GM21447 (cell line): ENCODE measurements around the gene COL6A1.

Experiments used
- ATAC-seq: cut with Tn5 transposase; IDR thresholded peaks from one replicate; pipeline ENCODE4 v1.9.1; 2021; ENCODE audit not compliant: unreplicated experiment

The COL6A1 gene

DNA sequence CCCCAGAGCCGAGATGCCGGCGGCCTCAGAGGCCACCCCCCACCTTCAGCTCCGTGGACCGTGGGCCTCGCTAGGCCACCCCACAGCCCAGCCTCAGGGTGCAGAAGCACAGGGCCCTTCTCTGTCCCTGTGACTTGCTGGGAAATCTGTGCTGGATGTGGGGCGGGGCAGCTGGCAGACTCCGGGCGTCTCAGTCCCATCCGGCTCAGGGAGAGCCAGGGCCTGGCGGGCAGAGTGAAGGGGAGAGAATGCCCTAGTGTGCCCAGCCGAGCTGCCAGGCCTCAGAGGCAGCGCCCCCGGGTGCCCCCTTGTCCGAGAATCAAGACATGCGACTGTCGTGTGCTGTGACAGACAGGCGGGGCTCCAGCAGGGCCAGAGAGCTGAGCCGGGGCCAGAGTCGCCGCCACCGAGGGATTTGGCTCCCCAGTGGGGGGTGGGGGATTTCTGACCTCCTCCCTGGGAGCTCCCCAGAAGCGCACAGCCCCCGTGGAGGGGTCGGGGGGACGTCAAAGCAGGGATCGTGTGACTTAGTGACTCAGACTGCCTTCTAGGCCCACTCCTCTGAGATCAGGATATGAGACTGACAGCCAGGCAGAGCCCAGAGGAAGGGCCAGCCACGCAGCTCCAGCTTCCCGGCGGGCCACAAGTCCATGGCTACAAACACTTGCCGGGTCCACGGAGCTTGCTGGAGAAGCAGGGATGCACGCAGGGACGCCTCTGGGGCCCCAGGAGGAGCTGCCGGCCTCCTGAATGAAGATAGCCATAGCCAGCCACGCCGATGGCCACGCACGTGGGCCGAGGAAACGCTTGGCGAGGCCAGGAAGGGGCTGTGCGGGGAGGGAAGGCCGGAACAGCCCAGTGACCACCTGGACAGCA lies 11.9 kb downstream of the COL6A1 start:
- ATAC-seq: no peak

DNA sequence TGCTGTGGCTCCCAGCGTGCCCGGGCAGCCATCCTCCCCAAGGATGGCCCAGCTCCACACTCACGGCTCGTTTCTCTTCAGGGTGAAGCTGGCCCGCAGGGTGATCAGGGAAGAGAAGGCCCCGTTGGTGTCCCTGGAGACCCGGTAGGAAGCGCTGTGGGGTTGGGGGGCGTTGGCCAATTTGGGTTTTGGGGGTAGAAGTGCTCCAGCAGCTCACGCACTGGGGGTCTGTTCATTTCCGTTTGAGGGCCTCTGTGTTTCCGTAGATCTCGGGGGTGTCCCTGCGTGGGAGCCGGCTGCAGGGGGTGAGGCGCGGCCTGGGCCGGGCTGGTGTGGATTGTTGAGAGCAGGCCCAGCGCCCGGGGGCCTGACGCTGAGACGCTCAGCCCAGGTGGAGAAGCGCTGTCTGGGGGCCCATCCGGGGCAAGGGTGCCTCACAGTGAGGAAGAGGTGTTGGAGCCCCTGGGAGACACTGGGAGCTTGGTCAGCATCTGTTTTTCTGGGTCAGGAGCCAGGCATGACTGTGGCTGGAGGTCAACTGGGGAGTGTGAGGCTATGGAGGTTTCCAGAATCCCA lies 12.6 kb downstream of the COL6A1 start:
- ATAC-seq: no peak

DNA sequence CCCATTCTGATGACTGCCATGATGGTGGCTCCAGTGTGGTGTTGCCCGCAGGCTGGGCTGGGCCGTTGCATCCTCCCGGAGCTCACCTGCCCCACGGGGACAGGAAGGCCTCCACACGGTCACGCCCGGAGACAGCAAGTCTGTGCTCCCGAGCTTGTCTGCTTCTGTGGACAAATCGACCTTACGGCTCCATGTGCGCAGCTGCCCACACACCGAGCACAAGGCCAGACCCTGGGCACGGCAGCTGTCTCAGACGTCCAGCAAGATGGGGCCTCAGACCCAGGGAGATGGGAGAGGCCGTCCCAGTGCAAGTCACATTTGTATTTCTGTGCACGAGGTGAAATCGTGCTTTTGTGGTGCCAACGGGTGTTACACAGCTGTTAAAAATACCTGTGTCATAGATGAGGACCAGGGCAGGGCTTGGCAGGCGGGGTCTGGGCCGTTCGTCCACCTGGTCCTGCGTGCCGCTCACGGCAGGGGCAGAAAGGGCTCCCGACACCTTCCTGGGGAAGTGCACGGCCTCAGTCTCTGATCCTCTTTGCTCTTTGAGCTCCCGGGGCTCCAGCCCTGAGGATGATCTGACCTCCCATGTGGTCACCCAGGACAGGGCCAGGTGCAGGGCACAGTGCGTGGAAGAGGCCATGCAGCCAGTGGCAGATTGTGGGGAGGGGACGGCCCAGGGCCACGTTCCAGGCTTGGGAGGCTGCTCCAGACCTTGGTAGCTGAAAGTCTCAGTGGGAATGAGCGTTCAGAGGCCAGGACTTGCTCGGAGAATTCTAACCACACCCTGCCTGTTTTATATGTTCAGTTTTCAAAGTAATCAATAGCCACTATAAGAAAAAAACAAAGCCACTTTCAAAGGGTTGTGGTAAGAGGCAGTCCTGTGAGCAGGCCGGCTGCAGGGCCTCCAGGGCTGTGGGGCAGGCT lies 13.5 kb downstream of the COL6A1 start:
- no peak for ATAC-seq

DNA sequence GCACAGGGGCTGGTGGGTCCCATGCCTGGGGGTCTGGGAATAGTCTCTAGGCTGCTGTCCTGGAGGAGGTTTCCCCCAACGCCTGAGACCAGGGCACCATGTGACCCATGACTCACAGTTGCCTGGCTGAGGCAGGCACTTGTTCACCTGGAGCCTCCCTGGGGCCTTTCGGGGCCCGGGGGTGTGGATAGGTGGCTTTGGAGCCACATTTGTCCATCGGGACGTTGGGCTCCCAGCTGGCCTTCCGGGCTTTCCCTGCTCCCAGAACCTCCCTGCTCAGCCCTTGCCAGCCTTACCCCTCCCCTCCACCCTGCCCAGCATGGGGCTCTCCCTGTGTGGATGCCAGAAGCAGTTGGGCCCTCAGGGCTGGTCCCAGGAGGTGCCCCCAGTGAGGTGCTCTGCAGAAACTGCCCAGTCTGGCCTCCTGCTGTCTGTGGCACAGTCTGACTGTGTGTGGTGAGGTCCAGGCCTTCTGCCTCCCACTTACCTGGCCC lies 14.2 kb downstream of the COL6A1 start:
- no peak for ATAC-seq

DNA sequence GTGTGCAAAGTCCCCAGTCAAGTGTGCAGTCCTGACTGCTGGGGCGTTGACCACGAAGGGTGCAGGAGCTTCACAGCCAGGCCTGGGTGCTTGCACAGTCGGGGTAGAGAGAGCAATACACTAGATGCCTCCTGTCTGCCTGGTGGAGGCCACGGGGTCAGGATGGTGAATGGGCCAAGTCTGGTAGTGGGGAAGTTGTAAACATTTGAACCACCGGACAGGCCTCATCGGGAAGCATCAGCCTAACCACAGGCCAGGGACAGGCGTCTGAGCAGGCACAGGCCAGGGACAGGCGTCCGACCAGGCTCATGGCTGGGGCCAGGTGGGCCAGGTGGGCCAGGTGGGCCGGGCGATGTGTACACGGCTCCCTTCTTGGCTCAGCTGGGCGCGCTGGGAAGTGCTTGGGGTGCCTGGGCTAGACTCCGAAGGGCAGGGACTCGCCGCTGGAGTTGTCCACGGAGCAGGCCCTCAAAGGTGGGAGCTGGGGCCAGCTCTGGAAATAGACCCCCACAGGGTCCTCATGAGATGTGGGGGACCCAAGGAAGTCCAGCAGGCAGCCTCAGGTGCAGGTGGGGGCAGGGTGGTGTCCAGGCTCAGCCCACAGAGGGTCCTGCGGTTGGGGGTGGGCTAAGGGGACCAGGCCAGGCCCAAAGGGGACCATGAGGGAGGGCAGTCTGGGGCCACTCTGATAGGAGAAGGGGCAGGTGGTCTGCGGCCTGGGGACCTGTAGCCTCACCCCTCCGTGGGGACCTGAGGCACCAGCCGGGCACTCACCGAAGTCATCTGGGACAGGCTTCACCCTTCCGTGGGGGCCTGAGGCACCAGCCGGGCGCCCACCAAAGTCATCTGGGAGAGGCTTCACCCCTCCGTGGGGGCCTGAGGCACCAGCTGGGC lies 15.0 kb downstream of the COL6A1 start:
- ATAC-seq: no peak

DNA sequence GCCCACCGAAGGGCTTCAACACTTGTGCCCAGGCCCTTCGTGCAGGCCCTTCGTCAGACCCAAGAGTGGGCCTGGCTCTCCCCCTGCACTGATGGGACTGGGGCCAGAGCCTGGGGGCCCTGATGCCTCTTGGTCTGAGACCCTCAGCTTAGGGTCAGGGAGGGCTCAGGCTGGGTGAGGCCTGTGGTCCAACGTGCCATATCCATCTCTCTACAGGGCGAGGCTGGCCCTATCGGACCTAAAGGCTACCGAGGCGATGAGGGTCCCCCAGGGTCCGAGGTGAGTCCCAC lies 15.6 kb downstream of the COL6A1 start:
- no peak for ATAC-seq

DNA sequence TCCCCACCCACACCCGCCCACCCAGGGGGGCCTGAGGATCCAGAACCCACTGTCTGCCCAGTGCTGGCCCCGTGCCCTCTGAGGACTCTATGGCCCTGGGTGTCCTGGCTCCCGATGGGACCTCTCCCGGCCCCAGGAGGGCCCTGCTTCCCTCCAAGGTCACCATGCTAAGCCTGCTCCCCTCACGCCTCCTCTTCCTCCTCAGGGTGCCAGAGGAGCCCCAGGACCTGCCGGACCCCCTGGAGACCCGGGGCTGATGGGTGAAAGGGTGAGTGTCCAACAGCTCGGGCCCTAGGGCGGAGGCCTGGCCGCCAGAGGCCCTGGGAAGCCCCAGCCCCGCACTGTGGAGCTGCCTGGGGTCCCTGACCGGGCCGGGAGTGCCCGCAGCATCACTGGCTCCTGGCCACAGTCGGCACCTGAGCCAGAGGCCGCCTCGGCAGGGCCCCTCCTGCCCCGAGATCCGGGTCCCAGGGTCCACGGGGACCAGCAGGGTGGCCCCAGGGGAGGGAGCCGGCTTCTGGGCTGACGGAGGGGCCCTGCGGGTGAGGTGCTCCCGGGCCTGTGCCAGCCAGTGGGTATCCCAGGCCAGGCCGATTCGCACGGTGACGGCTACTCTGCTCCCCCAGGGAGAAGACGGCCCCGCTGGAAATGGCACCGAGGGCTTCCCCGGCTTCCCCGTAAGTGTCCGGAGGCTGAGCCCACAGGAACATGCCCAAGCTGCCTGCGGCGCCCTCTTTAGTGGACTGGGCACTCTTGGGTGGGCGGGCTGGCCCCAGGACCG lies 16.1 kb downstream of the COL6A1 start:
- ATAC-seq: no peak

DNA sequence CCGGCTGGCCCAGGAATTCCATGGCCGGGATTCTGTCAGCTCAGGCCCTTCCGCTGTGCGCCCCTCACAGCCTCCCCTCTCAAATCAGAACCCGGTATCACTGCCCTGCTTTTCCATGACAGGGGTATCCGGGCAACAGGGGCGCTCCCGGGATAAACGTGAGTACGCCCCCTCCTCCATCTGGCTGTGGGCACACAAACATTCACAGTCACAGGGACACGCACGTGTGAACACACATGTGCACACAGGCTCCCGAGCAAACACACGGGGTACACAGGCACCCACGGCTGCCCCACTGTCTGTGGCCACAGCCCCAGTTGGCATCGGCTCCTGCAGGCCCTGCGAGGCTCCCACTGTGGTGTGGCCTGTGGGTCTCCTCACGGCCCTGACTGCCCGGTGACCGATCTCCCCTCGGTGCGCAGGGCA lies 16.7 kb downstream of the COL6A1 start:
- ATAC-seq: no peak

DNA sequence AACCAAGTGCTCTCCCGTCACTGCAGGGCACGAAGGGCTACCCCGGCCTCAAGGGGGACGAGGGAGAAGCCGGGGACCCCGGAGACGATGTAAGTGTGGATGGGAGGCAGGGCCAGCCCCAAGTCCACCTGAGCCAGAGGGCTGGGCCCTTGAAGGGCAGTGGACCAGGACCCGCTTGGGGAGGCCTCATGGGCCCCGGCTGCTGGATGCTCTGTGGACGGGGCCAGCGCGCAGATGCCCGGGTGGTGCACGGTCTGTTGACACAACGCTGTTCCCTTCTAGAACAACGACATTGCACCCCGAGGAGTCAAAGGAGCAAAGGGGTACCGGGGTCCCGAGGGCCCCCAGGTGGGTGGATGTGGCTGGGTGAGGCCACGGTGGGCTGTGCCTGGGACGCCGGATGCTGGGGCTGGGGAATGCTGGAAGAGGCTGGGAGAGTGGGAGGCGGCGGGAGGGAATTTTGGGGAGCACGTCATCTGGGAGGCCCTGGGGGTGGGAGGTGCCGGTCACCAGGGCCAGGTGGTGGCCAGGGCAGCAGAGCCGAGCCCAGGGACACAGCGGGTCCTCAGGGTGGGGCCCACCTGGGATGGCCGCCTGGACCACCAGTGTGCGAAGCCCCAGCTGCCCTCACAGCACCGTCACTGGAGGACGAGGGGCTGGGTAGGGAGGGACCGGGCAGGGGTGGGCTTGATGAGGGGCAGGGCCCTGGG lies 17.5 kb downstream of the COL6A1 start:
- ATAC-seq: no peak

DNA sequence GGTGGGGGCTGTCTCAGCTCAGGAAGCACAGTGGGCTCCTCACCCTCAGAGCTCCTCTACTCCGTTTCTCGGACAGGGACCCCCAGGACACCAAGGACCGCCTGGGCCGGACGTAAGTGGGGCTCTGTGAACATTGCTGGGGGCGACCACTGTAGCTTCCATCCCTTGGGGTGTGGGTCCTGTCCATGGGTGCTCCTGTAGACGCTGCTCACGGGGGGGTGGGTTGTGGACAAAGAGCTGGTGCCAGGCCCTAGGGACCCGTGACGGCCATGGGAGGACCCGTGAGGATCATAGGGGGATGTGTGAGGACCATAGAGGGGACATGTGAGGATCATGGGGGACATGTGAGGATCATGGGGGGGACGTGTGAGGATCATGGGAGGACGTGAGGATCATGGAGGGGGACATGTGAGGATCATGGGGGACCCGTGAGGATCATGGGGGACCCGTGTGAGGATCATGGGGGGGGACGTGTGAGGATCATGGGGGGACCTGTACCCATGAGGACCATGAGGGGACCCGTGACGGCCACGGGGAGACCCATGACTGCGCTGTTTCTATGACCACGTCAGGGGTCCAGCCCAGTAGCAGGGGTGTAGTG lies 18.1 kb downstream of the COL6A1 start:
- ATAC-seq: no peak

DNA sequence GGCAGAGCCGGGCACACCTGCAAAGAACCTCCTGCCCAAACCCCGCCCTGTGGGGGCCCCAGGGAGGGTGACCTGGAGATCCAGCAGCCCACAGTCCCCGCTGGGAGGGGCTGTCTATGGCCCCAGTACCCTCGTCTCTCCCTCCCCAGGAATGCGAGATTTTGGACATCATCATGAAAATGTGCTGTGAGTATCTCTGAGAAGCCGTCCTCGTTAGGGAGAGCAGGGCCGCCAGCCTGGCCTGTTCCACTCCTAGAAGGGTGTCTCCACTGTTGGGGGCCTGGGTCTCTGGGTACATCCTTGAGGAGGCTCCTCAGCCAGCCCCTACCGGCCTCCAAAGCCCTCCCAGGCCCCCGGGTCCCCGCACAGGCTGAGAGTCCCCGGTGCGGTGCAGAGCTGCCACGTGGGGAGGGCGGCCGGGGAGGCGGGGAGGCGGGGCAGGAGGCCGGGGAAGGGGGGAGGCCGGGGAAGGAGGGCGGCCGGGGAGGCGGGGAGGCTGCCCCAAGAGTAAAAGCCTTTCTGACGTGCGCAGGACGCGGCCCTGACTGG lies 18.7 kb downstream of the COL6A1 start:
- no peak for ATAC-seq

DNA sequence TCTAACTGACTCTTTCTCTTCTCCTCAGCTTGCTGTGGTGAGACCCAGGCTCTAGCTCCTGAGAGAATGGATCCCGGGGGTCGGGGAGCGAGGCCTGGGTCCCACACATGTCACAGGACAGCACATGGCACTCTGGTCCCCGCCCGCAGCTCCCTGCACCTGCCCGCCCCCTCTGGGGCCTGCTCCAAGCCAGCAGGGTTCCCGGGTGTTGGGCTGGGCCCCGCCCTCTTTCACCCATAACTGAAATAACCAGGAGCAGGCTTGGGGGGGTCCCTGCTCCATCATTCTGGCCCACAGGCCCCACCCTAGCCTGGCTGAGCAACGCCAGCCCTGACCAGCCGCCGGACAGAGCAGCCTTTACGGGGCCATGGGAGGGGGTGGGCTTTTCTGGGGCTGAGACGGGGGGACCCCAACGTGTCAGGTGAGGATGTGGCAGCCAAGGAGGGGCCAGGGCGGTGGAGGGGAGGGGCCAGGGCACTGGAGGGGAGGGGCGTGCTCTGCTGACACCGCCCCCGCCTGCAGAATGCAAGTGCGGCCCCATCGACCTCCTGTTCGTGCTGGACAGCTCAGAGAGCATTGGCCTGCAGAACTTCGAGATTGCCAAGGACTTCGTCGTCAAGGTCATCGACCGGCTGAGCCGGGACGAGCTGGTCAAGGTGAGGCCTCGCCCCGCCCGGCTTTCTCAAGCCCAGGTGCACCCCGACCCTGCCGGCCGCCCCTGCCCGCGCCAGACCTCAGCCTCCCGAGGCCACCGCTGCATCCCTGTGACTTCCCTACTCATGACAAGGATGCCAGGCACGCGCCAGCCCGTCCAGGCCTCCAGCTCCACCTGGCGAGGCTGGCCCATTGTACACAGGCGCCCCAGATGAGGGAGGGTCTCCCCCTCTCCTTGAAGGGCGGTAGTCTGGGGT lies 19.4 kb downstream of the COL6A1 start:
- ATAC-seq: no peak

DNA sequence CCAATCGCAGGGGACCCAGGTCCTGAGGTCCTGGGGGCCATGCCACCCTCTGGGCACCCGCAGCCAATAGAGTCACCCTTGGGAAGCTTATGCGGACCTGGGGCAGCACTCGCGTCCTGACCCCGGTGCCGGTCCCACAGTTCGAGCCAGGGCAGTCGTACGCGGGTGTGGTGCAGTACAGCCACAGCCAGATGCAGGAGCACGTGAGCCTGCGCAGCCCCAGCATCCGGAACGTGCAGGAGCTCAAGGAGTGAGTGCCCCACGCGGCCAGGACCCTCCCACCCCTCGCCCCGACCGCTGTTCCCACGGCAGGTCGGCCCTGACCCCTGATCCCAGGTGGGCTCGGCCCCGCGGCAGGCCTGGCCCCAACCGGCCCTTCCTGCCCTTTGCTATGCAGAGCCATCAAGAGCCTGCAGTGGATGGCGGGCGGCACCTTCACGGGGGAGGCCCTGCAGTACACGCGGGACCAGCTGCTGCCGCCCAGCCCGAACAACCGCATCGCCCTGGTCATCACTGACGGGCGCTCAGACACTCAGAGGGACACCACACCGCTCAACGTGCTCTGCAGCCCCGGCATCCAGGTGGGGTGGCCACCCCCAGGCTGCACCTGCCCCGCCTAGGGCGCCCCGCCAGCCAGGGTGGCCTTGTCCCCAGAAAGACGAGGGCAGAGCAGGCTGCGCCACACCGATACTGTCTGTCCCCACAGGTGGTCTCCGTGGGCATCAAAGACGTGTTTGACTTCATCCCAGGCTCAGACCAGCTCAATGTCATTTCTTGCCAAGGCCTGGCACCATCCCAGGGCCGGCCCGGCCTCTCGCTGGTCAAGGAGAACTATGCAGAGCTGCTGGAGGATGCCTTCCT lies 20.5 kb downstream of the COL6A1 start:
- ATAC-seq: no peak

DNA sequence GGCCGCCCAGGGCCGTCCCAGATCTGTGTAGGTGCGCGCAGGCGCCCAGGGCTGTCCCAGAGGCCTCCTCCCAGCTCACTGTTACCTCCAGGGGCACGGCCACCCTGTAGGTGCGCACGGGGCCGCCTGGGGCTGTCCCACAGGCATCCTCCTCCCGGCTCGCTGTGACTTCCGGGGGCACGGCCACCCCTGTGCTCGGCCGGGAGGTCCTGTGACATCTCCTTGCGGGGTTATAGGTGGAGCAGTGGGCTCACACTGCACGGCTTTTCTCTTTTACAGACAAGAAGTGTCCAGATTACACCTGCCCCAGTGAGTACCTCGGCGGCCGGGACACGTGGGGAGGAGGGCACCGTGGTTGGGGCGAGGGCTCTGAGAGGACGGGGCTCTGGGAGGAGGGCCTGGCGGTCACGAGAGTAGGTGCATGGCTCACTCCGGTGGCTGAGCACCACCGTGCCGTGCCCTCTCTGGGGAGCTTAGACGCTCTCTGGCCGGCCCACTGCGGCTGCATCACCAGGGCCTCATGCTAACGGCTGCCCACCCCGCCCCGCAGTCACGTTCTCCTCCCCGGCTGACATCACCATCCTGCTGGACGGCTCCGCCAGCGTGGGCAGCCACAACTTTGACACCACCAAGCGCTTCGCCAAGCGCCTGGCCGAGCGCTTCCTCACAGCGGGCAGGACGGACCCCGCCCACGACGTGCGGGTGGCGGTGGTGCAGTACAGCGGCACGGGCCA lies 21.4 kb downstream of the COL6A1 start:
- no peak for ATAC-seq

DNA sequence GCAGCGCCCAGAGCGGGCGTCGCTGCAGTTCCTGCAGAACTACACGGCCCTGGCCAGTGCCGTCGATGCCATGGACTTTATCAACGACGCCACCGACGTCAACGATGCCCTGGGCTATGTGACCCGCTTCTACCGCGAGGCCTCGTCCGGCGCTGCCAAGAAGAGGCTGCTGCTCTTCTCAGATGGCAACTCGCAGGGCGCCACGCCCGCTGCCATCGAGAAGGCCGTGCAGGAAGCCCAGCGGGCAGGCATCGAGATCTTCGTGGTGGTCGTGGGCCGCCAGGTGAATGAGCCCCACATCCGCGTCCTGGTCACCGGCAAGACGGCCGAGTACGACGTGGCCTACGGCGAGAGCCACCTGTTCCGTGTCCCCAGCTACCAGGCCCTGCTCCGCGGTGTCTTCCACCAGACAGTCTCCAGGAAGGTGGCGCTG lies 22.0 kb downstream of the COL6A1 start:
- ATAC-seq: no peak
